H1 (cell line): Measurements from ENCODE around the gene KRT37. TPM values are rescaled to one million over a fixed set of nuclear protein-coding genes. Genes with fewer than 3 reads are reported as not detected.

Source experiments
- SIN3A ChIP-seq, 2 experiments: IDR thresholded peaks in 1 of 2; conservative IDR thresholded peaks in 1 of 2; 2 replicates each; pipeline ENCODE4 v1.6.1; 2011 to 2012; ENCODE audit warnings: low read length in 2 of 2, improper control_type of control experiment in 1 of 2, low read depth in 1 of 2, mild to moderate bottlenecking in 1 of 2
- polyA plus RNA-seq, 7 experiments: library from polyadenylated mRNA; depleted of rRNA in 3 of 7; stranded (reverse) in 5 of 7; unstranded in 2 of 7; fragments of >200 nt in 5 of 7; fragments of 200-250 nt in 2 of 7; gene quantifications; 1 replicate in 5 of 7; 2 replicates in 1 of 7; 4 replicates in 1 of 7; pipeline versions ENCODE4 v1.2.1 to v1.2.3, GENCODE V29; 2011 to 2013; ENCODE audit warnings: missing spikeins in 2 of 7, mixed read lengths in 2 of 7
- total RNA-seq: library from RNA; stranded (reverse); fragmentation: NEBNext Ultra II Directional; extraction: Animal tissue kit (Norgen Biotek cat#: 25700); gene quantifications from 2 replicates; pipeline ENCODE4 v1.2.1, GENCODE V29; 2021
- TF ChIP-seq, protein P1 (sequence below): IDR thresholded peaks from 2 replicates; pipeline ENCODE4 v1.6.1; 2011; ENCODE audit warnings: low read depth, mild to moderate bottlenecking, low read length; ENCODE audit not compliant: insufficient read depth

KRT37 gene
- total and polyA plus RNA-seq, 2 of the 8 experiments (the other 6 are each of a cell fraction or from before 2014, with no cell fraction given) = not detected

- TF ChIP-seq, protein P1, sequence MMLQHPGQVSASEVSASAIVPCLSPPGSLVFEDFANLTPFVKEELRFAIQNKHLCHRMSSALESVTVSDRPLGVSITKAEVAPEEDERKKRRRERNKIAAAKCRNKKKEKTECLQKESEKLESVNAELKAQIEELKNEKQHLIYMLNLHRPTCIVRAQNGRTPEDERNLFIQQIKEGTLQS = no peak
- TF ChIP-seq SIN3A (conservative IDR thresholded peaks at IDR 0.05 in 1 of 2, IDR thresholded peaks at IDR 0.05 in 1 of 2; ENCODE audit: low read depth in 1 of 2, low read length in 2 of 2) = no peak
- TF ChIP-seq, all 59 proteins: peak for 0
Measured at GRCh38 chr17:41444640-41445039, 20.3 kb upstream of the KRT37 start (continued).
